PC-3 (cell line): ENCODE measurements around the gene LTBP1. TPM values are rescaled to one million over a fixed set of nuclear protein-coding genes. Genes with fewer than 3 reads are reported as not detected.

Source experiments
- ATAC-seq: fragments of 200-7000 bp; cut with Tn5 transposase; 2 replicates; pipeline ENCODE4 v1.9.1; 2020; ENCODE audit warnings: mild to moderate bottlenecking, moderate library complexity
- BruUV-seq: library from RNA; stranded (reverse); fragments of 400-500 nt; replicated peaks from 2 replicates; lab custom pipeline; 2021; lab: Mats Ljungman, UMichigan
- CTCF ChIA-PET: fragments of 300-600 bp; sonication (Branson Sonifier 250); formaldehyde crosslinking; loops from one replicate; lab custom pipeline; 2022; ENCODE audit warnings: antibody characterized with exemption; lab: Charles Lee
- POLR2A ChIA-PET: fragments of 300-600 bp; sonication (Branson Sonifier 250); formaldehyde crosslinking; loops from one replicate; lab custom pipeline; 2022; ENCODE audit warnings: antibody characterized with exemption; ENCODE audit not compliant: unreplicated experiment; lab: Charles Lee
- DNase-seq: peaks from one replicate; pipeline ENCODE4 v3.0.0-alpha.2; 2015
- H2AFZ ChIP-seq: fragments of 300-600 bp; sonication (generic); 2 replicates; pipeline ENCODE4 v1.6.0; 2016; ENCODE audit warnings: antibody characterized with exemption, low read length
- H3F3A ChIP-seq: fragments of 300-600 bp; sonication (generic); one replicate; pipeline ENCODE4 v1.6.0; 2017; ENCODE audit warnings: antibody characterized with exemption, low read length, control low read depth, mild to moderate bottlenecking; ENCODE audit not compliant: unreplicated experiment
- H3K27ac ChIP-seq: fragments of 300-600 bp; sonication (generic); 2 replicates; pipeline ENCODE4 v1.5.1; 2016; ENCODE audit warnings: mild to moderate bottlenecking, low read length
- H3K27me3 ChIP-seq: fragments of 300-600 bp; sonication (generic); 2 replicates; pipeline ENCODE4 v1.6.1; 2016; ENCODE audit warnings: low read length, mixed read lengths
- H3K36me3 ChIP-seq: fragments of 300-600 bp; sonication (generic); 2 replicates; pipeline ENCODE4 v1.6.1; 2016; ENCODE audit warnings: low read depth, mixed run types, low read length, mixed read lengths
- H3K4me1 ChIP-seq: fragments of 300-600 bp; sonication (generic); 2 replicates; pipeline ENCODE4 v1.5.1; 2016; ENCODE audit warnings: low read length; ENCODE audit not compliant: insufficient read depth
- H3K4me2 ChIP-seq: fragments of 300-600 bp; sonication (generic); 2 replicates; pipeline ENCODE4 v1.6.0; 2016; ENCODE audit warnings: low read length
- H3K4me3 ChIP-seq: fragments of 300-600 bp; sonication (generic); 2 replicates; pipeline ENCODE4 v1.5.1; 2016; ENCODE audit warnings: mild to moderate bottlenecking, low read length, mixed read lengths
- H3K79me2 ChIP-seq: fragments of 300-600 bp; sonication (generic); 2 replicates; pipeline ENCODE4 v1.6.1; 2017; ENCODE audit warnings: low read length, mixed read lengths
- H3K9ac ChIP-seq: fragments of 300-600 bp; sonication (generic); 2 replicates; pipeline ENCODE4 v1.6.0; 2016; ENCODE audit warnings: mild to moderate bottlenecking, low read length
- H3K9me2 ChIP-seq: fragments of 300-600 bp; sonication (generic); replicated peaks from 2 replicates; pipeline ENCODE4 v1.6.1; 2016; ENCODE audit warnings: mixed run types, low read length, mixed read lengths
- H3K9me3 ChIP-seq: fragments of 300-600 bp; sonication (generic); 2 replicates; pipeline ENCODE4 v1.6.1; 2016; ENCODE audit warnings: low read length, mixed read lengths
- H4K20me1 ChIP-seq: fragments of 300-600 bp; sonication (generic); 2 replicates; pipeline ENCODE4 v1.6.1; 2016; ENCODE audit warnings: low read length, mixed read lengths
- CTCF ChIP-seq: fragments of 300-600 bp; sonication (generic); conservative IDR thresholded peaks from 2 replicates; pipeline ENCODE4 v1.5.1; 2017; ENCODE audit warnings: antibody characterized with exemption, low read depth, mild to moderate bottlenecking, low read length
- EZH2 ChIP-seq: fragments of 300-600 bp; sonication (generic); IDR thresholded peaks from one replicate; pipeline ENCODE4 v1.6.1; 2017; ENCODE audit warnings: antibody characterized with exemption, mild to moderate bottlenecking, low read length; ENCODE audit not compliant: unreplicated experiment
- EZH2phosphoT487 ChIP-seq: fragments of 300-600 bp; sonication (generic); IDR thresholded peaks from 2 replicates; pipeline ENCODE4 v1.6.1; 2018; ENCODE audit warnings: mild to moderate bottlenecking, antibody characterized with exemption, low read length, borderline replicate concordance
- intact Hi-C: fragments of 100-400 bp; cut with micrococcal nuclease; formaldehyde crosslinking; loops from 2 replicates; pipeline ENCODE4 v1.9.0; 2023
- total RNA-seq: library from RNA; depleted of rRNA; stranded (reverse); fragments of >200 nt; gene quantifications from 2 replicates; pipeline ENCODE4 v1.2.3, GENCODE V29; 2014

Gene LTBP1
- total RNA-seq, 1 experiment from 2014 or later: 45.9 TPM

DNA sequence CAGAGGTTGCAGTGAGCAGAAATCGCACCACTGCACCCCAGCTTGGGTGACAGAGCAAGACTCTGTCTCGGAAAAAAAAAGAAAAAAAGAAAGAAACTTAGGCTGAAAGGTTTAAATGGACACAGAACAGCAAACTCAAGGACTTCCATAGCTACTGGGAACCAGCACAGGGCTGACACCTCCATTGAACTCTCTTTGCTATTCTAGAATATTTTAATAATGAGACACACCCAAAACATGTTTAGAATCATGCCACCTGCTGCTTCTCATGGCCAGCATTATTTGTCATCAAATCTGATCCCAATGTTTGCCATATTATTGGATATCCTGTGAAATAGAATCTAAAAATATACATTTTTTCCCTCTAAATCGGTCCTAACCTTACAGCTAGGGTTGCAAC is 42.7 kb upstream of the LTBP1 start:
- no peaks in the 10 kb centered on the region for H3K27me3 ChIP-seq
- intact Hi-C loops: no loop called here
- no peaks in the 10 kb centered on the region for H3K4me1 ChIP-seq
- DNase-seq: no peak
- H4K20me1 ChIP-seq: no peaks in the 10 kb centered on the region
- no peak for TF ChIP-seq CTCF
- no peak for TF ChIP-seq EZH2phosphoT487
- no peak for TF ChIP-seq EZH2
- CTCF ChIA-PET: no interaction called here
- no peaks in the 10 kb centered on the region for H3F3A ChIP-seq
- H3K4me3 ChIP-seq: no peak overlapping the region
- POLR2A ChIA-PET: no interaction called here
- no peak overlapping the region for H3K4me2 ChIP-seq
- no peaks in the 10 kb centered on the region for H3K36me3 ChIP-seq
- H2AFZ ChIP-seq: no peak overlapping the region
- H3K9ac ChIP-seq: no peak overlapping the region
- no peaks in the 10 kb centered on the region for H3K9me3 ChIP-seq
- no peaks in the 10 kb centered on the region for H3K79me2 ChIP-seq
- H3K9me2 ChIP-seq: no peaks in the 10 kb centered on the region
- no TSS peak for BruUV-seq
- ATAC-seq: no peak
- no peak overlapping the region for H3K27ac ChIP-seq

GRCh38 chr2:32904751-32905150 is 42.0 kb upstream of the LTBP1 start:
- H3K9me2 ChIP-seq: no peaks in the 10 kb centered on the region
- no peaks in the 10 kb centered on the region for H3K36me3 ChIP-seq
- intact Hi-C loops: no loop called here
- DNase-seq: no peak
- no peaks in the 10 kb centered on the region for H3K9me3 ChIP-seq
- no peak overlapping the region for H2AFZ ChIP-seq
- ATAC-seq: no peak
- ChIA-PET CTCF (no interaction called here), POLR2A (no interaction called here)
- no peak overlapping the region for H3K4me3 ChIP-seq
- H3K9ac ChIP-seq: no peak overlapping the region
- no peaks in the 10 kb centered on the region for H3K79me2 ChIP-seq
- BruUV-seq: no TSS peak
- no peaks in the 10 kb centered on the region for H3K4me1 ChIP-seq
- no peaks in the 10 kb centered on the region for H4K20me1 ChIP-seq
- no peaks in the 10 kb centered on the region for H3K27me3 ChIP-seq
- no peak overlapping the region for H3K4me2 ChIP-seq
- no peak overlapping the region for H3K27ac ChIP-seq
- TF ChIP-seq CTCF (no peak), EZH2 (no peak)
- H3F3A ChIP-seq: no peaks in the 10 kb centered on the region

DNA sequence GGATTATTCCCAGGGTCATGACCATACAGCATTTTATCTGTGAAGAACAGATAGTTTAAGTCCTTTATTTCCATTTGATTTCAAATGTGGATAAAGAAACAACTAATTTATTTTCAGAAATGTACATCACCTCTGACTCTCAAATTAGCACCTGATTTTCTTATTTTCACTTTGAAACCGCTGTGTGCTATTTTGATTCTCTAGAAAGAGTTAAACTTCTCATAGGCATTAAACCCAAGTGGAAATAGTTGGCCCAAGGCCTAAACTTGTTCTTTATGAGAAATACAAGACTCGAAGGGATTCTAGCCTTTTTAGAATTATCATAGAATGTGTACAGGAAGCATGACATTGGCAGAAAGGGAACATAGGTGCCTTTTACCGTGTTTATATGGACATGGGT is 41.5 kb upstream of the LTBP1 start:
- Histone ChIP-seq H3K4me1 (no peaks in the 10 kb centered on the region), H3K9me2 (no peaks in the 10 kb centered on the region), H3K79me2 (no peaks in the 10 kb centered on the region), H3K36me3 (no peaks in the 10 kb centered on the region), H4K20me1 (no peaks in the 10 kb centered on the region), H3F3A (no peaks in the 10 kb centered on the region), H3K4me2 (no peak overlapping the region), H3K4me3 (no peak overlapping the region), H3K9me3 (no peaks in the 10 kb centered on the region), H3K27ac (no peak overlapping the region), H3K9ac (no peak overlapping the region), H2AFZ (no peak overlapping the region), H3K27me3 (no peaks in the 10 kb centered on the region)
- intact Hi-C loops: no loop called here
- ATAC-seq (no peak), DNase-seq (no peak)
- TF ChIP-seq EZH2: no peak
- no peak for TF ChIP-seq CTCF
- no peak for TF ChIP-seq EZH2phosphoT487
- POLR2A ChIA-PET: no interaction called here
- CTCF ChIA-PET: no interaction called here
- no TSS peak for BruUV-seq
